ENCODE data around the gene SBF2.
A peak's percentile ranks its signal among the peaks of the same experiment; 100 is the strongest.

Gene SBF2

GRCh38 chr11:10325277-10326011 lies 31.4 kb upstream of the SBF2 start:
- Histone ChIP-seq H3K36me3 (ENCODE audit: insufficient read depth, low read length) (no peaks in the 10 kb centered on the region), H3K27me3 (ENCODE audit: insufficient read depth, low read length) (no peaks in the 10 kb centered on the region), H3K79me2 (ENCODE audit: control insufficient read depth, insufficient read depth, low read length, unreplicated experiment) (no peaks in the 10 kb centered on the region), H2AFZ (ENCODE audit: low read length, unreplicated experiment) (peak overlapping the region; percentile 24), H3K4me3 (ENCODE audit: low read depth, low read length) (peak overlapping the region; percentile 35; the same call in 1 of the 2 replicates), H3K4me1 (ENCODE audit: control insufficient read depth, insufficient read depth, low read length, unreplicated experiment) (peaks cover 80% of the 10 kb centered on the region), H3K27ac (ENCODE audit: low read depth, low read length) (peak overlapping the region; percentile 98)

DNA sequence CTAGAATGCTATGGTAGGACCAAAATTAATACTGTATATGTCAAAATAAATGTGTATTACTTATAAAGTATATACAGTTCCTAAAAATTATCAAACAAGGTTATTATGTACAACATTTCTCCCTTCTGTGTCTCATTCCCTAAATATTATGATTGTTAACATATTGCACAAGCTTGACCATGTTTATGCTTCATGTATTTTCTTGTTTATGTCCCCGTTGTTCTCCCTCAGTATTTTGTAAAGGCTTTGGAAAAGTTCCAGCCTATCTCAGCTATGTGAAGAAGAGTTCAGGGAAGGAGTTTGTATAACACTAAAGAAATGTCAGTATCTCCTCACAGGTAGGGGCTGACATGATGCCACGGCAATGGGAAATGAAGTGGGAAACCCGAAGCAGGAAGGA lies 30.5 kb upstream of the SBF2 start:
- Histone ChIP-seq H3K79me2 (ENCODE audit: control insufficient read depth, insufficient read depth, low read length, unreplicated experiment) (no peaks in the 10 kb centered on the region), H3K36me3 (ENCODE audit: insufficient read depth, low read length) (no peaks in the 10 kb centered on the region), H3K4me1 (ENCODE audit: control insufficient read depth, insufficient read depth, low read length, unreplicated experiment) (peaks cover 71% of the 10 kb centered on the region), H3K27ac (ENCODE audit: low read depth, low read length) (peak overlapping the region; percentile 98), H3K4me3 (ENCODE audit: low read depth, low read length) (no peak overlapping the region), H3K27me3 (ENCODE audit: insufficient read depth, low read length) (no peaks in the 10 kb centered on the region), H2AFZ (ENCODE audit: low read length, unreplicated experiment) (no peak overlapping the region)

GRCh38 chr11:10323793-10324170 lies 29.8 kb upstream of the SBF2 start:
- Histone ChIP-seq H3K4me3 (ENCODE audit: low read depth, low read length) (peak overlapping the region; percentile 4; the same call in 1 of the 2 replicates), H3K79me2 (ENCODE audit: control insufficient read depth, insufficient read depth, low read length, unreplicated experiment) (no peaks in the 10 kb centered on the region), H3K4me1 (ENCODE audit: control insufficient read depth, insufficient read depth, low read length, unreplicated experiment) (peaks cover 64% of the 10 kb centered on the region), H3K27ac (ENCODE audit: low read depth, low read length) (peak overlapping the region; percentile 98), H2AFZ (ENCODE audit: low read length, unreplicated experiment) (peak overlapping the region; percentile 5), H3K36me3 (ENCODE audit: insufficient read depth, low read length) (no peaks in the 10 kb centered on the region), H3K27me3 (ENCODE audit: insufficient read depth, low read length) (no peaks in the 10 kb centered on the region)

DNA sequence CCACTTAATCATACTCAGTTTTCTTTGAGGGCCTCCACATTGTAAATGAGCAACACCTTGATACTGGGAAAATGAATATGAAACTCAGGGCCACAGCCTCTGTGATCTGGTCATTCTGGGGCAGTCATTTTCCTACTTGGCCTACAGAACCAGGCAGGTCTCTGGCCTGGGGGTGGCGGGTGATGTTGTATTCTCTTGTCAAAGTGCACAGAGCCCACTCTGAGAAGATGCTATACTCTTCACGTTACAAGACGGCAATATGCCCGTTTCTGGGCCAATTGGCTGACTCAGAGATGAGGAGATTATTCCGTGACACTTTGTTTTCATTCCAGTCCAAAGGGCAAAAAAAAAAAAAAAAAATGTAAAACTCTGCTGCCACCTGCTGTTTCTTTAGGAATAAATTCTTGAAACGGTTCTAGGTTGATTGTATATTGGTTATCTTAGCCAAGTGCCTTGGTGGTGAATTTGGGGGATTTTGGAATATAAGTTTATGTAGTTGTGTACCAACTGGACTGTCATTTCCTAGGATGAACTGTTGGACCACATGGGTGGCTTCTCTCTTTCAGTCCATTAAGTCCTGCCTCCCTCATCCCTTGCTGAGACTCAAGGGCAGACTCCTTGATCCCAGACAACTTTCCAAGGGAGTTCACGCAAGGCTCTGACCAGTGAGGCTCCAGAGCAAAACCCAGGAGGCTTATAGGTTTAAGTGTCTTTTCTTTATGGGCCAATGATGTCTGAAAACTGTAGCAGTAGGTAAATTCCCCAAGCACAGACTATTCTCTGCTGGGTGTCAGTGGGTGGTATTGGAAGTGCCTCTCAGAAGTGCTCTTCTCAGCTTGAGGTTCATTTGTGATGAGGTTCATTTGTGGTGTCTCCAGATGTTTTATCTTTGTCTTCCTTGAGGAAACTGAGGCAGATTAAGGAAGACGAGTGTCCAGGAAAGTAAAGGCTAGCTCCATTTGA lies 29.1 kb upstream of the SBF2 start:
- H3K79me2 ChIP-seq (ENCODE audit: control insufficient read depth, insufficient read depth, low read length, unreplicated experiment): no peaks in the 10 kb centered on the region
- H3K4me1 ChIP-seq (ENCODE audit: control insufficient read depth, insufficient read depth, low read length, unreplicated experiment): peaks cover 57% of the 10 kb centered on the region
- no peaks in the 10 kb centered on the region for H3K36me3 ChIP-seq (ENCODE audit: insufficient read depth, low read length)
- peak overlapping the region; percentile 44 for H2AFZ ChIP-seq (ENCODE audit: low read length, unreplicated experiment)
- H3K27me3 ChIP-seq (ENCODE audit: insufficient read depth, low read length): no peaks in the 10 kb centered on the region
- peak overlapping the region; percentile 4; the same call in 1 of the 2 replicates for H3K4me3 ChIP-seq (ENCODE audit: low read depth, low read length)
- H3K27ac ChIP-seq (ENCODE audit: low read depth, low read length): peak overlapping the region; percentile 98

DNA sequence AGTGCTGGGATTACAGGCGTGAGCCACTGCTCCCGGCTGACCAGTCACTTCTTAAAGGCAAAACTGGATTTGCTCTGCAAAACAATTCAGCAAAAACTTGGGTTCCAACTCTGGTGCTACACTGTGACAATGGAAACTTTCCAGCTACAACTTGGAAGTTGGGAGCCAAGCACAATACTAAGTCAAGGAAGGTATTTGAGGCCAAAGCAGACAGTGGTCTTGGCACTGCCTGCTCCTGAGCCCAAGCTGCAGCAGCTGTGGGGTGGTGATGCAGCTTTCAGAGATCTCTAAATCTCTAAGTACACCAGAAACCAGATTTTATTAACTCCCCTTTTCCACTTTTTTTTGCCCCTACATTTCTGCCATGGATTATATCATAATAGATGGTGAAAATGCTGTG lies 28.4 kb upstream of the SBF2 start:
- Histone ChIP-seq H3K27me3 (ENCODE audit: insufficient read depth, low read length) (no peaks in the 10 kb centered on the region), H3K4me1 (ENCODE audit: control insufficient read depth, insufficient read depth, low read length, unreplicated experiment) (peaks cover 50% of the 10 kb centered on the region), H3K36me3 (ENCODE audit: insufficient read depth, low read length) (no peaks in the 10 kb centered on the region), H3K4me3 (ENCODE audit: low read depth, low read length) (no peak overlapping the region), H2AFZ (ENCODE audit: low read length, unreplicated experiment) (peak overlapping the region; percentile 44), H3K79me2 (ENCODE audit: control insufficient read depth, insufficient read depth, low read length, unreplicated experiment) (no peaks in the 10 kb centered on the region), H3K27ac (ENCODE audit: low read depth, low read length) (peak overlapping the region; percentile 72)

GRCh38 chr11:10320736-10321465 lies 26.9 kb upstream of the SBF2 start:
- Histone ChIP-seq H3K4me3 (ENCODE audit: low read depth, low read length) (no peak overlapping the region), H3K4me1 (ENCODE audit: control insufficient read depth, insufficient read depth, low read length, unreplicated experiment) (peaks cover 35% of the 10 kb centered on the region), H3K36me3 (ENCODE audit: insufficient read depth, low read length) (no peaks in the 10 kb centered on the region), H3K27me3 (ENCODE audit: insufficient read depth, low read length) (no peaks in the 10 kb centered on the region), H3K27ac (ENCODE audit: low read depth, low read length) (no peak overlapping the region), H3K79me2 (ENCODE audit: control insufficient read depth, insufficient read depth, low read length, unreplicated experiment) (no peaks in the 10 kb centered on the region), H2AFZ (ENCODE audit: low read length, unreplicated experiment) (no peak overlapping the region)

DNA sequence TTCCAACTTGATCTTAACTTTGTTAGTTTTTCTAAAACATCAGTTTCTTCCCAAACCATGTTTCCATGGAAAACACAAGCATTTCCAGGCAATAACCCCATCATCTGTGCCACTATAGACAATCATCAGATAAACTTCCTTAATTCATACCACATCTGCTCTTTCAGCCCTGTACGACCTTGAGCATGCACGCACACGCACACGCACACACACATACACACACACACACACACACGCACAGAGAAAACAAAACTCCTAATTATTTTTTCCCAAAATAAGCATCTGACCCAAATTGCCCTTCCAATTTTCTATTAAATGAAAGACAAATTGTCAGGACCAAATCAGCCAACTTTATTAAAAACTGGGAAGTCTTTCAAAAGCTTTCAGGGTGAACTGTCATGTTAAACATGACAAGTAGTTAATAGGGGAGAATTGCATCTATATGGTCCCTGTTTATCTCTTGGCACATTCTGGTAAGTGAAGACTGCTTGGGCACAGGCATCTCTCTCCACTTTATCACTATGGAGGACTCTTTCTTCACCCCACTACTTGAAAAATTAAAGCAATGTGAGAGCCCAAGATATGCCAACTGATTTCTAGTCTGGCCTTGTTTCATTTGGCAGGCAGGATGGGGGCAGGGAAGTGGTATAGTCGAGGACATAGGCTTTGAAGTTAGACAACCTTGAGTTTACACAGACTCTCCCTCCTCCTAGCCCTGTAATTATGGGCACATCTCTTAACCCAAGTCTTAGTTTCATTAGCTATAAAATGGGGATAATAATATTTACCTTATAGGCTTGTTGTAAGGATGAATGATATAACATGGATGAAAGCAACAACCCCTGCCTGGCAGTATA lies 25.9 kb upstream of the SBF2 start:
- H2AFZ ChIP-seq (ENCODE audit: low read length, unreplicated experiment): no peak overlapping the region
- H3K4me1 ChIP-seq (ENCODE audit: control insufficient read depth, insufficient read depth, low read length, unreplicated experiment): peaks cover 26% of the 10 kb centered on the region
- no peaks in the 10 kb centered on the region for H3K27me3 ChIP-seq (ENCODE audit: insufficient read depth, low read length)
- no peaks in the 10 kb centered on the region for H3K36me3 ChIP-seq (ENCODE audit: insufficient read depth, low read length)
- no peak overlapping the region for H3K27ac ChIP-seq (ENCODE audit: low read depth, low read length)
- no peak overlapping the region for H3K4me3 ChIP-seq (ENCODE audit: low read depth, low read length)
- no peaks in the 10 kb centered on the region for H3K79me2 ChIP-seq (ENCODE audit: control insufficient read depth, insufficient read depth, low read length, unreplicated experiment)

GRCh38 chr11:10318527-10318802 lies 24.4 kb upstream of the SBF2 start:
- Histone ChIP-seq H2AFZ (ENCODE audit: low read length, unreplicated experiment) (no peak overlapping the region), H3K4me3 (ENCODE audit: low read depth, low read length) (no peak overlapping the region), H3K79me2 (ENCODE audit: control insufficient read depth, insufficient read depth, low read length, unreplicated experiment) (no peaks in the 10 kb centered on the region), H3K4me1 (ENCODE audit: control insufficient read depth, insufficient read depth, low read length, unreplicated experiment) (peaks cover 16% of the 10 kb centered on the region), H3K27ac (ENCODE audit: low read depth, low read length) (no peak overlapping the region), H3K36me3 (ENCODE audit: insufficient read depth, low read length) (no peaks in the 10 kb centered on the region), H3K27me3 (ENCODE audit: insufficient read depth, low read length) (no peaks in the 10 kb centered on the region)

DNA sequence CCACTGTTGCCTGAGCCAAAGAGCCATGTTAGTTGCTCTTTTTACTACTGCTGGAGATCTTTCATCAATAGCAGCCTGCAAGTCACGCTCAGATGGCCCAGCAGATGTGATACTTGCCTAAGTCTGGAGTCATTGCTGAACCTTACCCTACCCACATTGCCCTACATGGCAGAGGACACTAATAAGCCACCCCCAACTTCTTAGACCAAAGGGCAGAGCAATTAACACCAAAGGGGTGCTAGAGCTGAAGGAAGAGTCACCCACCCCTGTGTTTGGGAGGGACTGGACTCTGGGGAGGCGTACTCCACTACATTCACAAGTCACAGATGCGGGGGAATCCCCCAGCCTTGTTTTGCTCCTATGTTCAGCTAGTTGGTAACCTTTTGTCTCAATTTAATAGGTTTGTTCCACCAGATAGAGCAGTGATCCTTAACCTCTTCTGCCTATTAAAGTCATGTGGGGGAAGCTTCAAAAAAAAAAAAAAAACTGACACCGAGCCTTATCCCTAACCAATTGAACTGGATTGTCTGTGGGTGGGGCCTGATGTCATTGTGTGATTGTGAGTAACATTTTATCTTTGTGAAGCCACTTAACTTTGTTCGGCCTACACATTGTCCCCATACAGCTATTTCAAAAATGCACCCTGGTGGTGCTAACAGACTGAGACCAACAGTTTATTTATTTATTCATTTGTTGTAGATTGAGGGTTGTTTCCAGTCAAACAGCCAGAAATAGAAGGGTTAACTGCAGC lies 23.9 kb upstream of the SBF2 start:
- no peaks in the 10 kb centered on the region for H3K27me3 ChIP-seq (ENCODE audit: insufficient read depth, low read length)
- H3K4me3 ChIP-seq (ENCODE audit: low read depth, low read length): no peak overlapping the region
- no peaks in the 10 kb centered on the region for H3K79me2 ChIP-seq (ENCODE audit: control insufficient read depth, insufficient read depth, low read length, unreplicated experiment)
- no peaks in the 10 kb centered on the region for H3K36me3 ChIP-seq (ENCODE audit: insufficient read depth, low read length)
- H3K4me1 ChIP-seq (ENCODE audit: control insufficient read depth, insufficient read depth, low read length, unreplicated experiment): peaks cover 12% of the 10 kb centered on the region
- no peak overlapping the region for H3K27ac ChIP-seq (ENCODE audit: low read depth, low read length)
- no peak overlapping the region for H2AFZ ChIP-seq (ENCODE audit: low read length, unreplicated experiment)
